Kidney (tissue), 14 donors: ENCODE measurements around the gene HLA-C. TPM values are rescaled to one million over a fixed set of nuclear protein-coding genes. Genes with fewer than 3 reads are reported as not detected.
A peak's percentile ranks its signal among the peaks of the same experiment; 100 is the strongest.

Experiments used
- DNase-seq, 5 donors: peaks; one replicate each; pipeline ENCODE4 v3.0.0-alpha.2; 2013 to 2020
- FAIRE-seq: peaks from 2 replicates; lab custom pipeline; 2012; peaks lifted over from hg19 to GRCh38; lab: Jason Lieb, UNC
- H3K27ac ChIP-seq, 2 donors: one replicate each; pipeline ENCODE4 v1.7.0; 2013; ENCODE audit warnings: low read depth in 2 of 2, low read length in 2 of 2, inconsistent platforms in 1 of 2
- H3K27me3 ChIP-seq: one replicate; pipeline ENCODE4 v1.7.1; 2013; ENCODE audit warnings: low read length, inconsistent platforms; ENCODE audit not compliant: control insufficient read depth, insufficient read depth
- H3K36me3 ChIP-seq, 3 donors: one replicate each; pipeline versions ENCODE4 v1.7.0 to v1.7.1; 2013; ENCODE audit warnings: low read length in 3 of 3, control low read depth in 1 of 3, inconsistent platforms in 1 of 3; ENCODE audit not compliant: insufficient read depth in 3 of 3, control insufficient read depth in 2 of 3
- H3K4me1 ChIP-seq, 3 donors: one replicate each; pipeline versions ENCODE4 v1.7.0 to v1.7.1; 2013; ENCODE audit warnings: low read length in 3 of 3, inconsistent platforms in 1 of 3, low read depth in 1 of 3; ENCODE audit not compliant: control insufficient read depth in 2 of 3, insufficient read depth in 2 of 3
- H3K4me3 ChIP-seq, 3 donors: one replicate each; pipeline versions ENCODE4 v1.7.0 to v1.8.1; 2013; ENCODE audit warnings: low read length in 3 of 3, control low read depth in 1 of 3, inconsistent platforms in 1 of 3
- H3K9ac ChIP-seq, 3 donors: one replicate each; pipeline versions ENCODE4 v1.7.0 to v1.7.1; 2013; ENCODE audit warnings: low read length in 3 of 3, control low read depth in 1 of 3, inconsistent platforms in 1 of 3
- H3K9me3 ChIP-seq, 3 donors: one replicate each; pipeline versions ENCODE4 v1.7.0 to v1.7.1; 2013; ENCODE audit warnings: low read length in 3 of 3, control low read depth in 1 of 3, inconsistent platforms in 1 of 3; ENCODE audit not compliant: control insufficient read depth in 2 of 3, insufficient read depth in 1 of 3
- intact Hi-C: fragments of 100-400 bp; cut with DNase I; formaldehyde crosslinking; loops from one replicate; pipeline ENCODE4 v1.11.1; 2022
- polyA plus RNA-seq: library from polyadenylated mRNA; stranded (reverse); fragments of 350-450 nt; fragmentation: Illumina TruSeq; extraction: RNeasy Lipid Tissue Mini Kit (QIAGEN cat#74804); gene quantifications from one replicate; pipeline ENCODE4 v1.2.3, GENCODE V29; 2014; ENCODE audit warnings: low read depth, low replicate concordance; ENCODE audit not compliant: insufficient read depth
- total RNA-seq: library from RNA; stranded (reverse); fragmentation: NEBNext Ultra II Directional; extraction: Animal tissue kit (Norgen Biotek cat#: 25700); gene quantifications from one replicate; pipeline ENCODE4 v1.2.1, GENCODE V29; 2021
- TF ChIP-seq, protein P1 (sequence below): IDR thresholded peaks from 3 replicates; pipeline ENCODE4 v1.5.1; 2012; ENCODE audit warnings: mild to moderate bottlenecking, moderate library complexity, borderline replicate concordance; ENCODE audit not compliant: insufficient read depth; ENCODE audit errors: extremely low read depth
- donor health status: control.
- donor health status: control.
- donor health status: control.
- donor health status: control.
- donor health status: control.
- donor health status: DM: yes; HTN: yes; CAD: no.
- donor health status: Normal renal cell carcinoma (clear cell type).

Gene HLA-C
- total and polyA plus RNA-seq, 2 donors from 2014 or later = 433 to 901 TPM

DNA sequence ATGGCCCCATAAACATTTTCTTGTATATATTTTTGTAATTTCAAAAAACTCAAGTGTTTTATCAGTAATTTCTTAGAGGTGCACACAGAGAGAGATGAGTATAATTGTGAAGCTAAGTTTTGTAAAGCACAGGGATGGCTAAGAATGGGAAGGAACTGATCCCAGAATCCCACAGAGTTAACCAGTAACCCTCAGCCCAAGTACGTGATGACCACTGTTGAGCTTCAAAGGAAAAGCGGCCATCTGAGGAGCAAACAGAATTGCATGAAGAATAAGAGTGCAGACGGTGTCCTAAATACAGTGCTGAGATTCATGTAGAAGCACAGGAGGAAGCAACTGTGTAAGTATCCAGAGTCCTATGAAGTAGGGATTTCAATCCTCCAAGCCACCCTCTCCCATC, 28.1 kb upstream of the HLA-C start:
- TF ChIP-seq, protein P1, sequence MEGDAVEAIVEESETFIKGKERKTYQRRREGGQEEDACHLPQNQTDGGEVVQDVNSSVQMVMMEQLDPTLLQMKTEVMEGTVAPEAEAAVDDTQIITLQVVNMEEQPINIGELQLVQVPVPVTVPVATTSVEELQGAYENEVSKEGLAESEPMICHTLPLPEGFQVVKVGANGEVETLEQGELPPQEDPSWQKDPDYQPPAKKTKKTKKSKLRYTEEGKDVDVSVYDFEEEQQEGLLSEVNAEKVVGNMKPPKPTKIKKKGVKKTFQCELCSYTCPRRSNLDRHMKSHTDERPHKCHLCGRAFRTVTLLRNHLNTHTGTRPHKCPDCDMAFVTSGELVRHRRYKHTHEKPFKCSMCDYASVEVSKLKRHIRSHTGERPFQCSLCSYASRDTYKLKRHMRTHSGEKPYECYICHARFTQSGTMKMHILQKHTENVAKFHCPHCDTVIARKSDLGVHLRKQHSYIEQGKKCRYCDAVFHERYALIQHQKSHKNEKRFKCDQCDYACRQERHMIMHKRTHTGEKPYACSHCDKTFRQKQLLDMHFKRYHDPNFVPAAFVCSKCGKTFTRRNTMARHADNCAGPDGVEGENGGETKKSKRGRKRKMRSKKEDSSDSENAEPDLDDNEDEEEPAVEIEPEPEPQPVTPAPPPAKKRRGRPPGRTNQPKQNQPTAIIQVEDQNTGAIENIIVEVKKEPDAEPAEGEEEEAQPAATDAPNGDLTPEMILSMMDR = no peak

GRCh38 chr6:31299511-31299910, 27.6 kb upstream of the HLA-C start:
- TF ChIP-seq, protein P1 = no peak

More for the DNA sequence above, 28.1 kb upstream of the HLA-C start:
- H3K4me1 ChIP-seq = no peaks in the 10 kb centered on the region
- no peak overlapping the region for H3K27ac ChIP-seq
- no peaks in the 10 kb centered on the region for H3K36me3 ChIP-seq
- no peaks in the 10 kb centered on the region for H3K27me3 ChIP-seq
- intact Hi-C loops = no loop called here
- H3K9me3 ChIP-seq = no peaks in the 10 kb centered on the region
- DNase-seq = no peak
- no peak for FAIRE-seq
- no peak overlapping the region for H3K9ac ChIP-seq
- H3K4me3 ChIP-seq = no peak overlapping the region

DNA sequence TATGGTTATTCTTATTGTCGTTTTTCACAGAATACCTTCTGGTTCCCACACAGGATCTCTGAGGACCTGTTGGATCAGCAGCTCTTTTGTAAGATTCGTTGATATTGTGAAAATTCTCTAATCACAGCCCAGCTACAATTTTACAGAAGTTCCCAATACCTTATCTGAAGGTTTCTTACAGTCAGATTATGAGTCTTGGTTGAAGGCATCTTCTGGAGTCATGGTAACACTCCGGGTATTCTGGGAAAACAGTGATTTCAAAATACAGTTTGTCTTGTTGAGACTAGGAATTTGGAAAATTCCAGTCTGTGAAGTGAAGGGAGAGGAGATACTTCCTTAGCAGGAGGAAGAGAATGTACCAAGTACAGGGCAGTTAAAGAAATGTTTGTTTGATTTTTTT, 22.2 kb upstream of the HLA-C start:
- Histone ChIP-seq H3K9ac (no peak overlapping the region), H3K4me3 (no peak overlapping the region), H3K36me3 (no peaks in the 10 kb centered on the region), H3K27ac (no peak overlapping the region), H3K9me3 (no peaks in the 10 kb centered on the region), H3K27me3 (no peaks in the 10 kb centered on the region), H3K4me1 (no peaks in the 10 kb centered on the region)
- intact Hi-C loops = no loop called here
- no peak for FAIRE-seq
- TF ChIP-seq, protein P1 = no peak
- no peak for DNase-seq

More at GRCh38 chr6:31299511-31299910, 27.6 kb upstream of the HLA-C start:
- H3K36me3 ChIP-seq = no peaks in the 10 kb centered on the region
- H3K27me3 ChIP-seq = no peaks in the 10 kb centered on the region
- no peak overlapping the region for H3K9ac ChIP-seq
- H3K9me3 ChIP-seq = no peaks in the 10 kb centered on the region
- no peaks in the 10 kb centered on the region for H3K4me1 ChIP-seq
- no peak overlapping the region for H3K27ac ChIP-seq
- no peak for DNase-seq
- no peak overlapping the region for H3K4me3 ChIP-seq
- FAIRE-seq = no peak
- intact Hi-C loops = no loop called here

DNA sequence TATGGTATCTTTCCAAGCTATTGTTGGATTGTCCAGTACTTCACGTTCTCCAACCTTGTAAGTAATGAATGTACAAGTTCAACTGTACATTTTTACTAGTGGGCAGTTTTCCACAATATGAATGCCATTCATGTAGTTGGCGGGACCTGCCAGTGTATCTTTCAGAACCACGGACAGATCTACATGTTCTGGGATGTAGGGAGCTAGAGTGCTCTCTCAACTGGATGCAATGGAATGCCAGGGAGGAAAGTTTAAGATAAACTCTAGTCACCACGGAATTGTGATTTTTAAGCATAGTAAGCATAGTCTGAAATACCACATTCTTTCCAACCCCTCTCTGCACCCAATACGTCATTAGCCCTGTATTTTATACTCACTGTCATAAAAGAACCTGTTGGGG, 21.5 kb upstream of the HLA-C start:
- Histone ChIP-seq H3K4me3 (no peak overlapping the region), H3K27me3 (no peaks in the 10 kb centered on the region), H3K4me1 (no peaks in the 10 kb centered on the region), H3K36me3 (no peaks in the 10 kb centered on the region), H3K9ac (no peak overlapping the region), H3K9me3 (no peaks in the 10 kb centered on the region), H3K27ac (no peak overlapping the region)
- TF ChIP-seq, protein P1 = no peak
- DNase-seq (peak in 3 of 5 donors; percentile 28 to 73 (median 62)), FAIRE-seq (no peak)
- intact Hi-C loops = no loop called here
